ENCODE measurements around the gene XIRP1. TPM values are rescaled to one million over a fixed set of nuclear protein-coding genes. Genes with fewer than 3 reads are reported as not detected.
A peak's percentile ranks its signal among the peaks of the same experiment; 100 is the strongest.

Gene XIRP1
- total RNA-seq, 4 donors from 2014 or later, result 0.06 to 0.07 TPM; not detected in 2

GRCh38 chr3:39209329-39209970 lies 17.1 kb upstream of the XIRP1 start:
- H3K4me3 ChIP-seq, result no peak overlapping the region
- no peak for TF ChIP-seq CTCF (IDR thresholded peaks at IDR 0.05)
- no peak for TF ChIP-seq POLR2A (IDR thresholded peaks at IDR 0.05)
- no peak overlapping the region for H3K27ac ChIP-seq
- no peak for DNase-seq
- no peaks in the 10 kb centered on the region for H3K4me1 ChIP-seq
- H3K27me3 ChIP-seq, result no peaks in the 10 kb centered on the region
- intact Hi-C loops (cut with DNase I; ENCODE audit: low total_unique reads), result no loop called here
- no peaks in the 10 kb centered on the region for H3K36me3 ChIP-seq
- H3K9me3 ChIP-seq, result no peaks in the 10 kb centered on the region

DNA sequence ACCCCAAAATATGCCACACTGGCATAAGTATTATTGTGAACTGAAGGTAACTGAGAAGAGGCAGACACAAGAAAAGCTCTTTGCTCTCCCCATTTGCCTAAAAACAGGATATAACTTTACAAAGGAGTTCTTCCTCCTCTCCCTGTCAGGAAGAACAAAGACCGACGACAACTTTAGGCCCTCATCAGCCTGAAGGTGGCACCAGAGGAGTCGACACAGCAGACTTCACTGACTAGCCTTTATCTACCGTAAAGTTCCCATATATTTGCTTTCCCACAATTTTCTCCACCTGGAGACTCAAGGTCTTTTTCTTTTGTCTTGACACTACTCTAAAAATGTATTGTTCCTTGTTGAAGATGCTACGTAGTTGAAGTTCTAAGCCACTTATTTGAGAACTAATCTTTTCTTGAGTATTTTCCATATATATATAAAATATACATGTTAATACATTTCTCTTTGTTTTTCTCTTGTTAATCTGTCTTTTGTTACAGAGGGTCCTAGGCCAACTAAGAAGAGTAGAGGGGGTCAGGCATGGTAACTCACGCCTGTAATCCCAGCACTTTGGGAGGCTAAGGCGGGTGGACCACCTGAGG lies 16.2 kb upstream of the XIRP1 start:
- TF ChIP-seq CTCF (IDR thresholded peaks at IDR 0.05) (peak; percentile 40 to 64 (median 53)), POLR2A (IDR thresholded peaks at IDR 0.05) (no peak)
- H3K4me3 ChIP-seq, result no peak overlapping the region
- no peaks in the 10 kb centered on the region for H3K27me3 ChIP-seq
- DNase-seq, result peak in 1 of 2 donors; percentile 40
- H3K9me3 ChIP-seq, result no peaks in the 10 kb centered on the region
- H3K27ac ChIP-seq, result no peak overlapping the region
- no peaks in the 10 kb centered on the region for H3K4me1 ChIP-seq
- no peaks in the 10 kb centered on the region for H3K36me3 ChIP-seq
- intact Hi-C loops (cut with DNase I; ENCODE audit: low total_unique reads), result no loop called here

GRCh38 chr3:39207361-39208186 lies 15.2 kb upstream of the XIRP1 start:
- DNase-seq, result no peak
- Histone ChIP-seq H3K9me3 (no peaks in the 10 kb centered on the region), H3K4me3 (no peak overlapping the region), H3K36me3 (no peaks in the 10 kb centered on the region), H3K27me3 (no peaks in the 10 kb centered on the region), H3K4me1 (no peaks in the 10 kb centered on the region), H3K27ac (no peak overlapping the region)
- intact Hi-C loops (cut with DNase I; ENCODE audit: low total_unique reads), result no loop called here
- TF ChIP-seq POLR2A (IDR thresholded peaks at IDR 0.05), result no peak
- TF ChIP-seq CTCF (IDR thresholded peaks at IDR 0.05), result no peak

- intact Hi-C loops (cut with DNase I; ENCODE audit: low total_unique reads), result no loop called here
- TF ChIP-seq POLR2A (IDR thresholded peaks at IDR 0.05) (no peak), CTCF (IDR thresholded peaks at IDR 0.05) (no peak)
- no peak for DNase-seq
Observed at GRCh38 chr3:39205919-39206516, 13.6 kb upstream of the XIRP1 start.

More at GRCh38 chr3:39205919-39206516, 13.6 kb upstream of the XIRP1 start:
- no peaks in the 10 kb centered on the region for H3K36me3 ChIP-seq
- no peaks in the 10 kb centered on the region for H3K27me3 ChIP-seq
- no peaks in the 10 kb centered on the region for H3K4me1 ChIP-seq
- no peaks in the 10 kb centered on the region for H3K9me3 ChIP-seq
- no peak overlapping the region for H3K4me3 ChIP-seq
- no peak overlapping the region for H3K27ac ChIP-seq

Data from uterus (tissue), 4 donors.